Heart right ventricle (tissue), 16 donors: Measurements from ENCODE around the gene INPP4B. TPM values are rescaled to one million over a fixed set of nuclear protein-coding genes. Genes with fewer than 3 reads are reported as not detected.

ENCODE experiments used
- ATAC-seq, 8 donors: fragments of 200-7000 bp; cut with Tn5 transposase; one replicate each; pipeline ENCODE4 v1.9.1; 2020; ENCODE audit warnings: mild to moderate bottlenecking in 8 of 8, moderate library complexity in 8 of 8, moderate number of reproducible peaks in 1 of 8
- DNase-seq, 2 donors: peaks; one replicate each; pipeline ENCODE4 v3.0.0-alpha.2; 2020
- H3K27ac ChIP-seq, 10 donors: fragments of 200-600 bp; sonication (generic) in 2 of 10; one replicate each; pipeline versions ENCODE4 v1.5.0 to v1.8.0; 2020 to 2022; ENCODE audit warnings: mild to moderate bottlenecking in 3 of 10
- H3K27me3 ChIP-seq, 7 donors: fragments of 200-600 bp; one replicate each; pipeline ENCODE4 v1.8.0; 2021 to 2022; ENCODE audit warnings: mild to moderate bottlenecking in 2 of 7
- H3K36me3 ChIP-seq, 9 donors: fragments of 200-600 bp; sonication (generic) in 1 of 9; one replicate each; pipeline versions ENCODE4 v1.5.0 to v1.8.0; 2020 to 2022; ENCODE audit warnings: mild to moderate bottlenecking in 2 of 9
- H3K4me1 ChIP-seq, 9 donors: fragments of 200-600 bp; sonication (generic) in 1 of 9; one replicate each; pipeline versions ENCODE4 v1.5.0 to v1.8.0; 2020 to 2022; ENCODE audit warnings: mild to moderate bottlenecking in 4 of 9
- H3K4me3 ChIP-seq, 10 donors: fragments of 200-600 bp; sonication (generic) in 2 of 10; one replicate each; pipeline versions ENCODE4 v1.5.0 to v1.8.0; 2020 to 2022; ENCODE audit warnings: mild to moderate bottlenecking in 7 of 10, moderate library complexity in 2 of 10
- H3K9me3 ChIP-seq, 11 donors: fragments of 200-600 bp in 10 of 11; sonication (generic) in 2 of 11; one replicate each; pipeline versions ENCODE4 v1.5.0 to v1.8.0; 2013 to 2022; ENCODE audit warnings: mild to moderate bottlenecking in 2 of 11, control low read depth in 1 of 11, moderate library complexity in 1 of 11
- CTCF ChIP-seq, 9 donors: fragments of 200-600 bp; sonication (generic) in 2 of 9; IDR thresholded peaks; one replicate each; pipeline versions ENCODE4 v1.5.0 to v1.8.0; 2021 to 2022; ENCODE audit warnings: antibody characterized with exemption in 9 of 9, mild to moderate bottlenecking in 5 of 9, moderate library complexity in 1 of 9
- WGBS, 2 donors: extraction: QIAGEN DNeasy Blood & Tissue Kit; methylation state at CpG; one replicate each; pipeline ENCODE4 v1.1.7; 2013; ENCODE audit warnings: inconsistent platforms in 1 of 2; 5-methylcytosine and 5-hydroxymethylcytosine counted together
- intact Hi-C, 10 donors: fragments of 100-400 bp; cut with DNase I; formaldehyde crosslinking; loops; one replicate each; pipeline versions ENCODE4 v1.11.1 to v1.14.2; 2022
- polyA plus RNA-seq, 2 donors: library from polyadenylated mRNA; stranded (reverse); fragments of 200-250 nt; gene quantifications; one replicate each; pipeline ENCODE4 v1.2.3, GENCODE V29; 2013
- total RNA-seq, 10 donors: library from RNA; stranded (reverse); fragmentation: NEBNext Ultra II Directional in 3 of 10; extraction: Animal tissue kit (Norgen Biotek cat#: 25700) in 3 of 10; gene quantifications; one replicate each; pipeline versions ENCODE4 v1.2.1 to v1.2.4, GENCODE V29; 2021 to 2023
- donor health status: Arrhythmogenic right ventricular cardiomyopathy.
- donor health status: ischemic (EF 13 %, LVEDD 7.1; RV severe dilation, severe dysfunction).
- donor health status: healthy with polysubstance abuse.
- donor health status: DM: no; HTN: yes; CAD: no.
- donor health status: DM: no; HTN: no; CAD: no.
- donor health status: ischemic (EF 25% LVEDD 6.9; RV normal size, moderate dysfunction).
- donor health status: ischemic (EF 25% LVEDD 5.7; RV mildly dilated, moderate dysfunction).
- donor health status: healthy.
- donor health status: DM: yes; HTN: yes; CAD: no.
- donor health status: Ischemic cardiomyopathy.
- donor health status: ischemic (EF 35%, LVEDD 5.7; RV mildly dilated, moderate dysfunction).
- donor health status: nonischemic (EF 11% LVEDD 7.7; RV severe dilation, severe dysfunction).
- donor health status: DM: yes; HTN: yes; CAD: no.
- donor health status: PGD.
- donor health status: ischemic (EF 29% LVEDD 5.4; RV normal size, mild dysfunction).
- donor health status: nonischemic (EF 23%, LVEDD 6.1; RV moderate dilation, normal function).

INPP4B gene
- total and polyA plus RNA-seq, 12 donors = 3.7 to 100.0 (median 39.1) TPM

GRCh38 chr4:142696334-142697122 lies 149.6 kb downstream of the INPP4B start:
- DNase-seq (no peak), ATAC-seq (peak in 6 of 8 donors; percentile 37 to 85 (median 80))
- Histone ChIP-seq H3K9me3 (no peaks in the 10 kb centered on the region), H3K27ac (peak overlapping the region in 4 of 10 donors; percentile 6 to 19 (median 12)), H3K36me3 (no peaks in the 10 kb centered on the region), H3K4me3 (no peak overlapping the region), H3K4me1 (peaks cover 0 to 26% (median 9%) of the 10 kb centered on the region in 9 donors), H3K27me3 (no peaks in the 10 kb centered on the region)
- intact Hi-C loops = no loop called here
- no peak for TF ChIP-seq CTCF (IDR thresholded peaks at IDR 0.05)
- 36 to 53% methylated on average over 3 of the region's 3 CpGs for WGBS, 2 donors

GRCh38 chr4:142690406-142691163 lies 155.5 kb downstream of the INPP4B start:
- DNase-seq (no peak), ATAC-seq (peak in 3 of 8 donors; percentile 27 to 57 (median 41))
- Histone ChIP-seq H3K27ac (peak overlapping the region in 1 of 10 donors; percentile 32), H3K4me1 (peaks cover 0 to 37% (median 4%) of the 10 kb centered on the region in 9 donors), H3K36me3 (no peaks in the 10 kb centered on the region), H3K4me3 (no peak overlapping the region), H3K9me3 (no peaks in the 10 kb centered on the region), H3K27me3 (no peaks in the 10 kb centered on the region)
- no peak for TF ChIP-seq CTCF (IDR thresholded peaks at IDR 0.05)
- intact Hi-C loops = no loop called here
- WGBS, 2 donors = 68 to 77% methylated on average over 4 of the region's 4 CpGs

- intact Hi-C loops = no loop called here
- no peak for DNase-seq
- peak in 6 of 8 donors; percentile 30 to 82 (median 44) for ATAC-seq
- H3K9me3 ChIP-seq = no peaks in the 10 kb centered on the region
- peak overlapping the region in 2 of 10 donors; percentile 25 to 32 for H3K27ac ChIP-seq
- WGBS, 2 donors = 47 to 69% methylated on average over 6 of the region's 6 CpGs
- no peaks in the 10 kb centered on the region for H3K36me3 ChIP-seq
- H3K4me1 ChIP-seq = peaks cover 0 to 33% (median 4%) of the 10 kb centered on the region in 9 donors
- no peaks in the 10 kb centered on the region for H3K27me3 ChIP-seq
- H3K4me3 ChIP-seq = no peak overlapping the region
- no peak for TF ChIP-seq CTCF (IDR thresholded peaks at IDR 0.05)
Measured at GRCh38 chr4:142687547-142688275, 158.4 kb downstream of the INPP4B start.

GRCh38 chr4:142686081-142686480 lies 160.0 kb downstream of the INPP4B start:
- Histone ChIP-seq H3K4me3 (no peak overlapping the region), H3K9me3 (no peaks in the 10 kb centered on the region), H3K4me1 (peaks cover 0 to 28% (median 3%) of the 10 kb centered on the region in 9 donors), H3K27ac (no peak overlapping the region), H3K36me3 (no peaks in the 10 kb centered on the region), H3K27me3 (no peaks in the 10 kb centered on the region)
- intact Hi-C loops = no loop called here
- DNase-seq = no peak
- TF ChIP-seq CTCF (IDR thresholded peaks at IDR 0.05) = no peak
- no peak for ATAC-seq
- 91 to 92% methylated on average over 1 of the region's 1 CpG for WGBS, 2 donors
